NCI-H1048 (cell line): Measurements from ENCODE around the gene SFTA2.
A peak's percentile ranks its signal among the peaks of the same experiment; 100 is the strongest.
"Not testable (repeated sequence)": the region's sequence is repeated elsewhere in the genome, so short reads cannot be mapped to it uniquely, and the experiment has no call there.

Experiments
- DNase-seq: peaks from one replicate; lab custom pipeline; 2025; lab: John Stamatoyannopoulos, UW

Gene SFTA2

GRCh38 chr6:30942338-30943060 lies 10.5 kb upstream of the SFTA2 start:
- peak; percentile 40 for DNase-seq

GRCh38 chr6:30940361-30940986 lies 8.5 kb upstream of the SFTA2 start, which contains the start of gene MUCL3:
Gene MUCL3, plus strand, starts transcription at chr6:30940973. Its CDS starts 27 bp downstream, at chr6:30941000.
- no peak for DNase-seq

GRCh38 chr6:30939473-30939872 lies 7.5 kb upstream of the SFTA2 start:
- no peak for DNase-seq

- no peak for DNase-seq
These were observed 6.8 kb upstream of the SFTA2 start for GRCh38 chr6:30938730-30939129.

- no peak for DNase-seq
These were observed 5.3 kb upstream of the SFTA2 start for GRCh38 chr6:30937265-30937664.

GRCh38 chr6:30935018-30935417 lies 3.0 kb upstream of the SFTA2 start:
- DNase-seq = no peak

GRCh38 chr6:30932665-30933365 lies 845 bp upstream of the SFTA2 start:
- no peak for DNase-seq

- DNase-seq = no peak
These were observed 698 bp downstream of the SFTA2 start for GRCh38 chr6:30931272-30931671.

- no peak for DNase-seq
These were observed 1.5 kb downstream of the SFTA2 start for GRCh38 chr6:30930506-30930905.

GRCh38 chr6:30928677-30929076 lies 3.3 kb downstream of the SFTA2 start:
- no peak for DNase-seq

- DNase-seq = not testable (repeated sequence)
These were observed 4.9 kb downstream of the SFTA2 start for GRCh38 chr6:30927080-30927479.

- DNase-seq = no peak
These were observed 5.3 kb downstream of the SFTA2 start for GRCh38 chr6:30926644-30927043.

GRCh38 chr6:30924040-30924627 lies 7.8 kb downstream of the SFTA2 start:
- DNase-seq = not testable (repeated sequence)

- no peak for DNase-seq
These were observed 9.5 kb downstream of the SFTA2 start for GRCh38 chr6:30922447-30922852.

- no peak for DNase-seq
These were observed 13.3 kb downstream of the SFTA2 start for GRCh38 chr6:30918670-30919069.

- no peak for DNase-seq
These were observed 14.5 kb downstream of the SFTA2 start for GRCh38 chr6:30917487-30917886.

- no peak for DNase-seq
These were observed 14.9 kb downstream of the SFTA2 start for GRCh38 chr6:30917041-30917440.

GRCh38 chr6:30915591-30915946 lies 16.4 kb downstream of the SFTA2 start:
- DNase-seq = no peak

- no peak for DNase-seq
These were observed 16.9 kb downstream of the SFTA2 start for GRCh38 chr6:30914854-30915590.

GRCh38 chr6:30914076-30914853 lies 17.7 kb downstream of the SFTA2 start, which contains the start of gene VARS2:
Gene VARS2, plus strand, starts transcription at chr6:30914238. Its CDS starts 599 bp downstream, at chr6:30914837.
- peak; percentile 75 for DNase-seq

- no peak for DNase-seq
These were observed 18.3 kb downstream of the SFTA2 start for GRCh38 chr6:30913721-30914075.
